Measurements from ENCODE around the gene GIGYF2. TPM values are rescaled to one million over a fixed set of nuclear protein-coding genes. Genes with fewer than 3 reads are reported as not detected.

GIGYF2 gene
- total RNA-seq, 1 experiment from 2014 or later, result 55.3 TPM

DNA sequence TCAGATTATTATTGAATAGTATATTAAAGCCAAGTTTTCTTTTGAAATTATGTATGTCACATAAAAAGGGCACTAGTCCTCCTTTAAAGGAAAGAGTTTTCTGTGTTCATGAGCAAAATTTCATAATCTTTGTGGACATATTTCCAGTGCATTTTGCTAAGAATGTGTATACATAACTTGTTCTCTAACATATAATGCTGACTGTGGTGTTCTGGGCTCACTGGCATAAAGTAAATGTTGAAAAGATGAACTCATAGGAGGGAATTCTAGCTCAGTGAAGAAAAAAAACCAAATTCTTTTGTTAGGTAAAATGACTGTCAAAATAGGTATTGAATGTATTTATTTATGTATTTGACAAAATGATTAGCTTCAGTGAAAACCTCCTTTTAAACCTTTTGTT lies 73.1 kb downstream of the GIGYF2 start:
- no peaks in the 10 kb centered on the region for H3K27me3 Mint-ChIP-seq (ENCODE audit: low read depth)
- Histone ChIP-seq H2BK12ac (ENCODE audit: insufficient read length, low read depth, low read length) (no peak overlapping the region), H3K4me1 (ENCODE audit: insufficient read depth, low read length) (no peaks in the 10 kb centered on the region), H3K9me3 (ENCODE audit: control insufficient read depth, low read depth, low read length) (no peaks in the 10 kb centered on the region), H3K4me2 (ENCODE audit: insufficient read depth, insufficient read length, low read length) (no peak overlapping the region), H3T11ph (ENCODE audit: low read length) (no peak overlapping the region), H3K27me3 (ENCODE audit: insufficient read depth, low read length) (no peaks in the 10 kb centered on the region), H4K20me1 (ENCODE audit: control insufficient read depth, insufficient read depth, insufficient read length) (no peaks in the 10 kb centered on the region), H3K9ac (ENCODE audit: extremely low read depth, insufficient read length, low read length) (no peak overlapping the region), H2AFZ (ENCODE audit: low read length) (no peak overlapping the region), H3K79me1 (ENCODE audit: insufficient read depth, low read depth, low read length, poor library complexity, severe bottlenecking) (no peaks in the 10 kb centered on the region), H4K91ac (ENCODE audit: insufficient read length, low read depth, low read length) (no peak overlapping the region), H3K4ac (ENCODE audit: low read depth, low read length) (no peak overlapping the region), H3K18ac (ENCODE audit: insufficient read length, low read depth, low read length) (no peak overlapping the region), H2BK120ac (ENCODE audit: low read depth, low read length, poor library complexity, severe bottlenecking) (no peak overlapping the region), H4K5ac (ENCODE audit: insufficient read length, low read depth, low read length) (no peak overlapping the region), H2BK15ac (ENCODE audit: low read depth, low read length) (no peak overlapping the region), H3K56ac (ENCODE audit: insufficient read length, low read depth, low read length) (no peak overlapping the region), H2BK5ac (ENCODE audit: insufficient read length, low read length) (no peak overlapping the region), H2BK20ac (ENCODE audit: low read depth, low read length, poor library complexity, severe bottlenecking) (no peak overlapping the region), H3K23me2 (ENCODE audit: insufficient read length, low read depth, low read length, poor library complexity, severe bottlenecking) (no peaks in the 10 kb centered on the region), H4K8ac (replicated peaks; ENCODE audit: insufficient read length, low read depth, low read length) (no peak overlapping the region), H3K23ac (ENCODE audit: insufficient read length, low read depth, low read length) (no peak overlapping the region), H2AK5ac (ENCODE audit: insufficient read length, low read length) (no peak overlapping the region), H3K14ac (ENCODE audit: insufficient read depth, low read length) (no peak overlapping the region), H3K27ac (ENCODE audit: insufficient read length, low read depth, low read length) (no peak overlapping the region), H3K79me2 (ENCODE audit: insufficient read depth, low read length) (no peaks in the 10 kb centered on the region)
- H3K36me3 Mint-ChIP-seq (ENCODE audit: insufficient read depth in 1 of 3, low read depth in 3 of 3), result peaks cover 7 to 30% (median 18%) of the 10 kb centered on the region in 3 experiments; a peak in 6 of 7 replicates
- peaks cover 0 to 2% of the 10 kb centered on the region in 2 experiments; a peak in 1 of 4 replicates for H3K4me1 Mint-ChIP-seq
- H3K9me3 Mint-ChIP-seq, result no peaks in the 10 kb centered on the region
- no peak for DNase-seq
- H3K27ac Mint-ChIP-seq, result no peak overlapping the region
- TF ChIP-seq, protein P1, sequence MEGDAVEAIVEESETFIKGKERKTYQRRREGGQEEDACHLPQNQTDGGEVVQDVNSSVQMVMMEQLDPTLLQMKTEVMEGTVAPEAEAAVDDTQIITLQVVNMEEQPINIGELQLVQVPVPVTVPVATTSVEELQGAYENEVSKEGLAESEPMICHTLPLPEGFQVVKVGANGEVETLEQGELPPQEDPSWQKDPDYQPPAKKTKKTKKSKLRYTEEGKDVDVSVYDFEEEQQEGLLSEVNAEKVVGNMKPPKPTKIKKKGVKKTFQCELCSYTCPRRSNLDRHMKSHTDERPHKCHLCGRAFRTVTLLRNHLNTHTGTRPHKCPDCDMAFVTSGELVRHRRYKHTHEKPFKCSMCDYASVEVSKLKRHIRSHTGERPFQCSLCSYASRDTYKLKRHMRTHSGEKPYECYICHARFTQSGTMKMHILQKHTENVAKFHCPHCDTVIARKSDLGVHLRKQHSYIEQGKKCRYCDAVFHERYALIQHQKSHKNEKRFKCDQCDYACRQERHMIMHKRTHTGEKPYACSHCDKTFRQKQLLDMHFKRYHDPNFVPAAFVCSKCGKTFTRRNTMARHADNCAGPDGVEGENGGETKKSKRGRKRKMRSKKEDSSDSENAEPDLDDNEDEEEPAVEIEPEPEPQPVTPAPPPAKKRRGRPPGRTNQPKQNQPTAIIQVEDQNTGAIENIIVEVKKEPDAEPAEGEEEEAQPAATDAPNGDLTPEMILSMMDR (conservative IDR thresholded peaks at IDR 0.05), result no peak
- H3K4me3 Mint-ChIP-seq, result no peak overlapping the region

Measured in H9 (cell line).